ENCODE results near the gene CLDND2.
A peak's percentile ranks its signal among the peaks of the same experiment; 100 is the strongest.

Gene CLDND2

GRCh38 chr19:51386882-51387520 is 18.2 kb upstream of the CLDND2 start:
- no peak overlapping the region for H3K4me3 ChIP-seq (ENCODE audit: low read depth in 1 of 5, low read length in 5 of 5)
- H3K36me3 ChIP-seq (ENCODE audit: control insufficient read depth in 5 of 5, insufficient read depth in 5 of 5, low read length in 5 of 5) = no peaks in the 10 kb centered on the region
- peaks cover 0 to 6% (median 0%) of the 10 kb centered on the region in 5 donors for H3K27me3 ChIP-seq (ENCODE audit: control insufficient read depth in 5 of 5, insufficient read depth in 4 of 5, low read length in 5 of 5)
- no peak overlapping the region for H3K27ac ChIP-seq (ENCODE audit: low read depth, low read length)
- no peaks in the 10 kb centered on the region for H3K9me3 ChIP-seq (ENCODE audit: control insufficient read depth in 5 of 5, low read length in 5 of 5)
- H3K4me1 ChIP-seq (ENCODE audit: control insufficient read depth in 5 of 5, insufficient read depth in 5 of 5, low read length in 5 of 5) = peaks cover 0 to 7% (median 0%) of the 10 kb centered on the region in 5 donors
- H3K9ac ChIP-seq (ENCODE audit: low read length in 5 of 5) = no peak overlapping the region

GRCh38 chr19:51382004-51382403 is 13.2 kb upstream of the CLDND2 start:
- Histone ChIP-seq H3K27me3 (ENCODE audit: control insufficient read depth in 5 of 5, insufficient read depth in 4 of 5, low read length in 5 of 5) (no peaks in the 10 kb centered on the region), H3K9me3 (ENCODE audit: control insufficient read depth in 5 of 5, low read length in 5 of 5) (peaks cover 0 to 6% (median 3%) of the 10 kb centered on the region in 5 donors), H3K27ac (ENCODE audit: low read depth, low read length) (no peak overlapping the region), H3K36me3 (ENCODE audit: control insufficient read depth in 5 of 5, insufficient read depth in 5 of 5, low read length in 5 of 5) (no peaks in the 10 kb centered on the region), H3K9ac (ENCODE audit: low read length in 5 of 5) (no peak overlapping the region), H3K4me3 (ENCODE audit: low read depth in 1 of 5, low read length in 5 of 5) (no peak overlapping the region), H3K4me1 (ENCODE audit: control insufficient read depth in 5 of 5, insufficient read depth in 5 of 5, low read length in 5 of 5) (no peaks in the 10 kb centered on the region)

- no peaks in the 10 kb centered on the region for H3K27me3 ChIP-seq (ENCODE audit: control insufficient read depth in 5 of 5, insufficient read depth in 4 of 5, low read length in 5 of 5)
- H3K27ac ChIP-seq (ENCODE audit: low read depth, low read length) = no peak overlapping the region
- H3K4me1 ChIP-seq (ENCODE audit: control insufficient read depth in 5 of 5, insufficient read depth in 5 of 5, low read length in 5 of 5) = no peaks in the 10 kb centered on the region
Measured at GRCh38 chr19:51380379-51380778, 11.6 kb upstream of the CLDND2 start.

DNA sequence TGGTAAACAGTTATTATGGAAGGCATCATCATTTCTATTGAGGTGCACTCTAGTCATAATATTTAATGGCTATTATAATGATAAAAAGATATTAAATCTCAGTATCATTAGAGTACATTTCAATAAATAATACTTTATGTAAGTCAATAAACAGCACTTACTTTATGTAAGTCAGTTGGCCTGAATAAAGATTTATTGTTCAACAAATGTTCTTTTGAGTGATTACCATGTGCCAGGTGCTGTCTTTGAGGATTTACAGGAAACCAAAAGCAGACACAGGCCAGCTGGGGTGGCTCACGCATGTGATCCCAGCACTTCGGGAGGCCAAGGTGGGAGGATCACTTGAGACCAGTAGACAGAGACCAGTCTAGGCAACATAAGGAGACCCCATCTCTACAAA is 8.6 kb upstream of the CLDND2 start:
- Histone ChIP-seq H3K9me3 (ENCODE audit: control insufficient read depth in 5 of 5, low read length in 5 of 5) (peaks cover 0 to 6% (median 3%) of the 10 kb centered on the region in 5 donors), H3K27me3 (ENCODE audit: control insufficient read depth in 5 of 5, insufficient read depth in 4 of 5, low read length in 5 of 5) (no peaks in the 10 kb centered on the region), H3K36me3 (ENCODE audit: control insufficient read depth in 5 of 5, insufficient read depth in 5 of 5, low read length in 5 of 5) (no peaks in the 10 kb centered on the region), H3K27ac (ENCODE audit: low read depth, low read length) (no peak overlapping the region), H3K9ac (ENCODE audit: low read length in 5 of 5) (no peak overlapping the region), H3K4me1 (ENCODE audit: control insufficient read depth in 5 of 5, insufficient read depth in 5 of 5, low read length in 5 of 5) (peaks cover 0 to 5% (median 0%) of the 10 kb centered on the region in 5 donors), H3K4me3 (ENCODE audit: low read depth in 1 of 5, low read length in 5 of 5) (no peak overlapping the region)

More at GRCh38 chr19:51380379-51380778, 11.6 kb upstream of the CLDND2 start:
- Histone ChIP-seq H3K36me3 (ENCODE audit: control insufficient read depth in 5 of 5, insufficient read depth in 5 of 5, low read length in 5 of 5) (no peaks in the 10 kb centered on the region), H3K4me3 (ENCODE audit: low read depth in 1 of 5, low read length in 5 of 5) (no peak overlapping the region), H3K9me3 (ENCODE audit: control insufficient read depth in 5 of 5, low read length in 5 of 5) (peaks cover 0 to 6% (median 3%) of the 10 kb centered on the region in 5 donors), H3K9ac (ENCODE audit: low read length in 5 of 5) (no peak overlapping the region)

- H3K4me3 ChIP-seq (ENCODE audit: low read depth in 1 of 5, low read length in 5 of 5) = no peak overlapping the region
- peaks cover 0 to 6% (median 0%) of the 10 kb centered on the region in 5 donors for H3K4me1 ChIP-seq (ENCODE audit: control insufficient read depth in 5 of 5, insufficient read depth in 5 of 5, low read length in 5 of 5)
- no peak overlapping the region for H3K9ac ChIP-seq (ENCODE audit: low read length in 5 of 5)
- no peaks in the 10 kb centered on the region for H3K27me3 ChIP-seq (ENCODE audit: control insufficient read depth in 5 of 5, insufficient read depth in 4 of 5, low read length in 5 of 5)
- H3K9me3 ChIP-seq (ENCODE audit: control insufficient read depth in 5 of 5, low read length in 5 of 5) = no peaks in the 10 kb centered on the region
- H3K27ac ChIP-seq (ENCODE audit: low read depth, low read length) = no peak overlapping the region
- H3K36me3 ChIP-seq (ENCODE audit: control insufficient read depth in 5 of 5, insufficient read depth in 5 of 5, low read length in 5 of 5) = no peaks in the 10 kb centered on the region
Measured at GRCh38 chr19:51375504-51376221, 6.9 kb upstream of the CLDND2 start.

GRCh38 chr19:51372649-51373504 is 4.1 kb upstream of the CLDND2 start, which contains the start of gene NKG7:
Gene NKG7, minus strand, starts transcription at chr19:51372654. Its CDS starts 119 bp downstream, at chr19:51372535.
- Histone ChIP-seq H3K4me3 (ENCODE audit: low read depth in 1 of 5, low read length in 5 of 5) (peak within 1 kb of the TSS in 2 of 5 donors; percentile 21 to 22), H3K9me3 (ENCODE audit: control insufficient read depth in 5 of 5, low read length in 5 of 5) (no peaks in the 10 kb centered on the region), H3K4me1 (ENCODE audit: control insufficient read depth in 5 of 5, insufficient read depth in 5 of 5, low read length in 5 of 5) (peaks cover 0 to 13% (median 7%) of the 10 kb centered on the region in 5 donors), H3K36me3 (ENCODE audit: control insufficient read depth in 5 of 5, insufficient read depth in 5 of 5, low read length in 5 of 5) (no peaks in the 10 kb centered on the region), H3K9ac (ENCODE audit: low read length in 5 of 5) (no peak within 1 kb of the TSS), H3K27me3 (ENCODE audit: control insufficient read depth in 5 of 5, insufficient read depth in 4 of 5, low read length in 5 of 5) (no peaks in the 10 kb centered on the region), H3K27ac (ENCODE audit: low read depth, low read length) (no peak within 1 kb of the TSS)

DNA sequence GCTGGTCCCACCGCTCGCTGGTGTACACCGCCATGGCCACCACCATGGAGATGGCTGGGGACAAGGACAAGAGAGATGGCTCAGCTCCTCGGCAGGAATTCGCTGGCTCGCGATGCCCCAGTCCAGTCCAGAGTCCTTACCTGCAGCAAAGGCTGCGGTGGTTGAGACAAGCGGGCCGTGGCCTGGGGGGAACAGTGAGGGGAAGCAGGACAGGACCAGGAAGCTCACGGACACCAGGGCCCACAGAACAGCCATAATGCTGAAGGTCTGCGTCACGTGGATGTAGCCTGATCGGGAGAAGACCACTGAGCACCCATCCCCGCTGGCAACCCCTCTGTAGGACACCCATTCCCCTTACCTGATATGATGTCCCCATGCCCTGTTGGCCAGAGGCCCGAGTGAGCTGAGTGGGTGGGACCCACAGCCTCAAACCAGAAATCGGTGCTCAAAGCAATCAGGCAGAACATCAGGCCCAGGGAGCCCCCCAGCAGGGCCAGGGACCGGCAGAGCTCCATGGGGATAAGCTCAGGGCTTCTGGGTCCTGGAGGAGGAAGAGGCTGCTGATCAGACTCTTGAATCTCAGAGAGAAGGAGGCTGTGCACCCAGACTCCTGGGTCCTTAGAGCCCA is 3.3 kb upstream of the CLDND2 start:
- Histone ChIP-seq H3K4me1 (ENCODE audit: control insufficient read depth in 5 of 5, insufficient read depth in 5 of 5, low read length in 5 of 5) (peaks cover 0 to 19% (median 9%) of the 10 kb centered on the region in 5 donors), H3K36me3 (ENCODE audit: control insufficient read depth in 5 of 5, insufficient read depth in 5 of 5, low read length in 5 of 5) (no peaks in the 10 kb centered on the region), H3K27ac (ENCODE audit: low read depth, low read length) (no peak overlapping the region), H3K27me3 (ENCODE audit: control insufficient read depth in 5 of 5, insufficient read depth in 4 of 5, low read length in 5 of 5) (no peaks in the 10 kb centered on the region), H3K9ac (ENCODE audit: low read length in 5 of 5) (no peak overlapping the region), H3K9me3 (ENCODE audit: control insufficient read depth in 5 of 5, low read length in 5 of 5) (no peaks in the 10 kb centered on the region), H3K4me3 (ENCODE audit: low read depth in 1 of 5, low read length in 5 of 5) (peak overlapping the region in 2 of 5 donors; percentile 21 to 22)

GRCh38 chr19:51371186-51371690 is 2.4 kb upstream of the CLDND2 start:
- Histone ChIP-seq H3K27ac (ENCODE audit: low read depth, low read length) (no peak overlapping the region), H3K4me3 (ENCODE audit: low read depth in 1 of 5, low read length in 5 of 5) (peak overlapping the region in 1 of 5 donors; percentile 21), H3K4me1 (ENCODE audit: control insufficient read depth in 5 of 5, insufficient read depth in 5 of 5, low read length in 5 of 5) (peaks cover 0 to 26% (median 15%) of the 10 kb centered on the region in 5 donors), H3K9me3 (ENCODE audit: control insufficient read depth in 5 of 5, low read length in 5 of 5) (no peaks in the 10 kb centered on the region), H3K27me3 (ENCODE audit: control insufficient read depth in 5 of 5, insufficient read depth in 4 of 5, low read length in 5 of 5) (no peaks in the 10 kb centered on the region), H3K9ac (ENCODE audit: low read length in 5 of 5) (no peak overlapping the region), H3K36me3 (ENCODE audit: control insufficient read depth in 5 of 5, insufficient read depth in 5 of 5, low read length in 5 of 5) (no peaks in the 10 kb centered on the region)

DNA sequence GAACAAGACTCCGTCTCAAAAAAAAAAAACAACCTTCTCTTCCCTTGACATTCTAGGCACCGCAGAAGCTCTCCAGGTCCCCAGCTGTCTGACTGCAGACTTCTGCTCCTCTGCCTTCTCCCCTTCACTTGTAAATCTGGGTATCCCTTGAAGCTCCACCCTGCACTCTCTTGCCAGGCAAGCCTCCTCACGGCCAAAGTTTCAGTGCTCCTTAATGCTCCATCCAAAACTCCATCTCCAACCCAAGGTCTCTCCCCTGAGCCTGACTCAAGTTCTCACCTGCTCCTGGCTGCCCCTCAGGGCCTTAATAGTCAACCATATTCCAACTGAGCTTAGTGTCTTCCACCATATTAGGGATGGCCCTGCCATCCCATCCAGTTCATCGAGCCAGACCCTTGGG is 1.4 kb upstream of the CLDND2 start:
- H3K4me1 ChIP-seq (ENCODE audit: control insufficient read depth in 5 of 5, insufficient read depth in 5 of 5, low read length in 5 of 5) = peaks cover 2 to 35% (median 24%) of the 10 kb centered on the region in 5 donors

More for the DNA sequence above, 1.4 kb upstream of the CLDND2 start:
- Histone ChIP-seq H3K27me3 (ENCODE audit: control insufficient read depth in 5 of 5, insufficient read depth in 4 of 5, low read length in 5 of 5) (no peaks in the 10 kb centered on the region), H3K9me3 (ENCODE audit: control insufficient read depth in 5 of 5, low read length in 5 of 5) (no peaks in the 10 kb centered on the region), H3K27ac (ENCODE audit: low read depth, low read length) (no peak overlapping the region), H3K4me3 (ENCODE audit: low read depth in 1 of 5, low read length in 5 of 5) (no peak overlapping the region), H3K9ac (ENCODE audit: low read length in 5 of 5) (no peak overlapping the region), H3K36me3 (ENCODE audit: control insufficient read depth in 5 of 5, insufficient read depth in 5 of 5, low read length in 5 of 5) (no peaks in the 10 kb centered on the region)
